Measurements from ENCODE around the gene AGER. TPM values are rescaled to one million over a fixed set of nuclear protein-coding genes. Genes with fewer than 3 reads are reported as not detected.
A peak's percentile ranks its signal among the peaks of the same experiment; 100 is the strongest.
"Not testable (repeated sequence)": the region's sequence is repeated elsewhere in the genome, so short reads cannot be mapped to it uniquely, and the experiment has no call there.

AGER gene
- total RNA-seq, 2 experiments from 2014 or later, result 9.6 to 11.5 TPM

DNA sequence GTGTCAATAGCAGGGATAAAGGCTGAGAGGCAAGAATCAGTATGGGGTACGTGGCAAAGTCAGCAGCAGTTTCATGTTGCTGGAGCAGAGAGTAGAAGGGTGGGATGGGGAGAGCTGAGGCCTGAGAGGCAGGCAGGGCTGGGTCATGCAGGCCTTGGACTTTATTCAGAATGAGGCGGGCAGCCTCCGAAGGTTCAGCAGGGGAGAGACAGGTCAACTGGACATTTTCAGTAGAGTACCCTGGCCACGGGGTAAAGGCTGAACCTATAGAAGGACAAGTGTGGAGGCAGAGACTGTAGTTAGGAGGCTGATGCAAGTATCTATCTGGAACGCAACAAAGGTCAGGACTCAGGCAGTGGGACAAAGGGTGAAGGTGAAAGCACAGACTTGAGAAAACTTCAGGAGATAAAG is 26.1 kb upstream of the AGER start:
- no peak overlapping the region for H3K27ac Mint-ChIP-seq
- H3K9me3 Mint-ChIP-seq, result no peaks in the 10 kb centered on the region
- H3K27me3 Mint-ChIP-seq, result no peaks in the 10 kb centered on the region
- no peak overlapping the region for H3K4me3 Mint-ChIP-seq
- no peaks in the 10 kb centered on the region for H3K36me3 Mint-ChIP-seq
- no peaks in the 10 kb centered on the region for H3K4me1 Mint-ChIP-seq
- DNase-seq, result no peak

DNA sequence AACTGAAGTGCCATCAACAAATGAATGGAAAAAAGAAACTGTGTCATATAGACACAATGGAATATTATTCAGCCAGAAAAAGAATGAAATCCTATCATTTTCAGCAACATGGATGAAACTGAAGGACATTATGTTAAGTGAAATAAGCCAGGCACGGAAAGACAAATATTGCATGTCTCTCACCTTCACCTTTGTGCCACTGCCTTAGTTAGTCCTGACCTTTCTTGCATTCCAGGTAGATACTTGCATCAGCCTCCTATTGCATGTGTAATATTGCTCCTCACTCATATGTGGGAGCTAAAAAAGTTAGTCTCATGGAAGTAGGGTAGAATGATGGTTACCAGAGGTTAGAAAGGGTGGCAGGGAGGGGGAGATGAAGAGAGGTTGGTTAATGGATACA is 24.9 kb upstream of the AGER start:
- DNase-seq, result no peak
- Mint-ChIP-seq H3K9me3 (no peaks in the 10 kb centered on the region), H3K27ac (no peak overlapping the region), H3K4me3 (no peak overlapping the region), H3K4me1 (no peaks in the 10 kb centered on the region), H3K27me3 (no peaks in the 10 kb centered on the region), H3K36me3 (no peaks in the 10 kb centered on the region)

DNA sequence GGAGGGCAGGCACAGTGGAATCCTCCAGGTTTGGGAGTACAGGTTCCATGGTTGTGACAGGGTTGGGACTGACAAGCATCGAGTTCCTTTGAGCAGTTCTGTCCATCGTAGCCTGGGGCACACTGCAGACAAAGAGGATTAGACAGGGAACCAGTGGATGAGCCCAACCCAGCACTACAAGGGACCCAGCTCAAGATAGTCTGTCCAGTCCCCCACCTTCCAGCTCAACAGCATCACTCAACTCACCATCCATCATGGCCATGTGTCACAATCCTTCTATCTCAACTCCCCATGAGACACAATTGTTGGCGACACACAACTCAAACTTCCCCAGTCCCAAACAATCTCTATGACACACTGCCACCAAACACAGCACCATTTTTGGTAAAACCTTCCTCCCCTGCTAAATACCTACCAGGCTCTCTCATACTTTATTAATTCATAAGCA is 20.2 kb upstream of the AGER start:
- no peaks in the 10 kb centered on the region for H3K27me3 Mint-ChIP-seq
- no peaks in the 10 kb centered on the region for H3K36me3 Mint-ChIP-seq
- no peak overlapping the region for H3K27ac Mint-ChIP-seq
- no peaks in the 10 kb centered on the region for H3K4me1 Mint-ChIP-seq
- H3K9me3 Mint-ChIP-seq, result no peaks in the 10 kb centered on the region
- DNase-seq, result no peak
- H3K4me3 Mint-ChIP-seq, result no peak overlapping the region

DNA sequence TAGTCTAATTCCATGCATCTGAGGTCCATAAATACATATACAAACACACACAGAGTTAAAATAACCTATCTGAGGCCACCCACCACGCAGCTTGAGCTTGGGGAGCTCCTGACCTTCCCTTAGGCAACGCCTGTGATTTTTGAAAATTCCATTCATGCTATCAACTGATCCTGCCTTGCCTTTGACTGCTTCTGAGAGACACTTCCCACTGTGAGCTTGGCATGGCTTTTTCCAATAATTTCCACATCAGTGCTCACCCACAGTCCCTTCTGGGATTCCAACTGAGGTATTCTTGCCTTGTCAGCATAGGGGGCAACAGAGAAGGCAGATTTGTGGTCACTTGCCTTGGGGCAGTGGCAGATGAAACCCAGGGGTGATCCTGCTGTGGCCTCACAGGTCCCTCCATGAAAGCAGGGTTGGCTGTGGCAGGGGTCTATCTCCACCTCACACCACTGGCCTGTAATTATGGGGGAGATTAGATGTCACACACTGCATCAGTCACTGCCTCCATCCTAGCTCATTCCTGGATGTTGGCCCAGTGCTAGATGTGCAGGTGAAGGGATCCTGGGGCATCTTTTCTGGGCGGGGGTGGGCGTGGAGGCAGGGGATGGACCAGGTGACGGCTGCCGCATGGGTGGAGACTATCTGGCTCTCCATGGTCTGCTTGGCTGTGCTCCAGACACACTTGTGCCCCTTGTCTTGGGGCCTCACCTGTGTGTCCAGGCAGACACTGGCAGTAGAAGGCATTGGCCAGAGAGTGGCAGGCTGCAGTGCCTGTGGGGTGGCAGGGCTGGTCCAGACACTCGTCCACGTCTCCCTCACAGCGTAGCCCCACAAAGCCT is 19.6 kb upstream of the AGER start:
- Mint-ChIP-seq H3K9me3 (no peaks in the 10 kb centered on the region), H3K4me3 (no peak overlapping the region), H3K27ac (no peak overlapping the region), H3K4me1 (no peaks in the 10 kb centered on the region), H3K27me3 (no peaks in the 10 kb centered on the region), H3K36me3 (no peaks in the 10 kb centered on the region)
- no peak for DNase-seq

DNA sequence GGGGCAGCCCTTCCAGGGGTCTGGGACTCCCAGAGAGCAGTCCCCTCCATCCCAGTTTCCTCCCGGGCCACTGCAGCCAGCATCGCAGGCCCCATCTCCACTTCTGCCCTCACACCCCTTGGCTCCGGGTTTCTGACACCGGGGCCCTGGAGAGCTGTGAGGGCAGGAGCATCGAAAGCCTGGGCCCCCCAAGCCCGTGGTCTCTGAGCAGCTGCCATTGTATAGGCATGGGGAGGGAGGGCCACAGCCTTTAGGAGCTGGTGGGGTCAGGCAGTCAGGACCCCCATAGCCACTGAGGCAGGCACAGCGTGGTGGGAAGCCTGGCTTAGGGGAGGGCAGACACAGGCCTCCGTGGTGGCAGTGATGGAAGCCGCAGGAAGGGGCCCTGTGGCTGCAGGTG is 18.1 kb upstream of the AGER start:
- no peaks in the 10 kb centered on the region for H3K9me3 Mint-ChIP-seq
- no peak overlapping the region for H3K4me3 Mint-ChIP-seq
- DNase-seq, result no peak
- H3K27me3 Mint-ChIP-seq, result no peaks in the 10 kb centered on the region
- no peaks in the 10 kb centered on the region for H3K36me3 Mint-ChIP-seq
- H3K27ac Mint-ChIP-seq, result no peak overlapping the region
- H3K4me1 Mint-ChIP-seq, result no peaks in the 10 kb centered on the region

DNA sequence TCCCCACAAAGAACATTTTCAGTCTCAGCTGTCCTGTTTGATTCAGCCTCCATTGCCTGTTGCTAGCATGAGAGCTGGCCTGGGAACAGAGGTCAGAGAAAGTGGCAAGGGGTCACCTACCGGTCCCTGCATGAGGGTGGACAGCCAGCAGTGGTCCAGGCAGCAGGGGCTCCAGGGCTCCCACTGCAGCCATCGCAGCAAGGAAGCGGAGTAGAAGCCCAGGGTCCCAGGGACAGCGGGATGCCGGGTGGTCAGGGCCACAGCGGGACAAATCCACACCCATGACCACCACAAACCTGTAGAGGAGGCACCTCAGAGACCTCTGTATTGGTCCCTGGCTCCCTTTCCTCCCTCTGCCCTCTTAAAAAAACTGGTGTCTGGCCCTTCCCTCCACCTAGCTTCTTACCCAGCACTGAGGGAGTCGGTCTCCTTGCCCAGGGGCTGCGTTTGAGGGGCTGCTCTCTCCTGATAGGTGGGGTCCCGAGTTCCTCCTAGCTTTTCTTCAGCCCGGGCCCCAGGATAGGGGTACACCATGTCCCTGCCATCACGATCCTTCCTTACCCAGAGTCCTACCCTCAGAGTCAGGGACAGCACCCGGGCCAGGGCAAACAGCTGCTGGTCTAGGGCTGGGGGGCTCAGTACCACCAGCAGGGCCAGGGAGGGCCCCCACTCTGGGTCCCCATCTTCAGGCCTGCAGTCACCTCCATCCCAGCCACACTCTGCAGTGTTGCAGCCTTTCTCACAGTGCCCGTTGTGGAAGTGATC is 16.8 kb upstream of the AGER start:
- Mint-ChIP-seq H3K9me3 (no peaks in the 10 kb centered on the region), H3K27me3 (no peaks in the 10 kb centered on the region), H3K36me3 (no peaks in the 10 kb centered on the region), H3K4me3 (no peak overlapping the region), H3K4me1 (peaks cover 5% of the 10 kb centered on the region), H3K27ac (no peak overlapping the region)
- DNase-seq, result no peak

DNA sequence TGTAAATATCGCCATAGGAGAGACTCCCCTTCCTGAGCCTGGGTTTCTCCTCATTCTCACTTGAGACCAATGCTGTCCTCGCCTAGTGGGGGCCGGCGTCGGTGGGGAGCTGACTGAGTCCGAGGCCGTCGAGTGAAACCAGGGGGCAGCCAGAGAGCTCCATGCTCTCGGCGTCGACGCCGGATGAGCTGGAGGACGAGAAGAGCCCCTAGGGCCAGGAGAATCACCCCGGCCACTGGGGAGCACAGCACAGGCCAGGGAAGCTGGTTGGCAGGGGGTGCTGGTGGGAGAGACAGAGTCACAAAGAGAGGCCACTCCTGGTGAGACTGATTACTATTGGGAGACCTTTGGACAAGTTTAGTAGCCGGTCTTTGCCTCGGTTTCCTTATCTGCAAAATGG is 14.8 kb upstream of the AGER start:
- Mint-ChIP-seq H3K27me3 (no peaks in the 10 kb centered on the region), H3K4me1 (peaks cover 18% of the 10 kb centered on the region), H3K4me3 (no peak overlapping the region)

DNA sequence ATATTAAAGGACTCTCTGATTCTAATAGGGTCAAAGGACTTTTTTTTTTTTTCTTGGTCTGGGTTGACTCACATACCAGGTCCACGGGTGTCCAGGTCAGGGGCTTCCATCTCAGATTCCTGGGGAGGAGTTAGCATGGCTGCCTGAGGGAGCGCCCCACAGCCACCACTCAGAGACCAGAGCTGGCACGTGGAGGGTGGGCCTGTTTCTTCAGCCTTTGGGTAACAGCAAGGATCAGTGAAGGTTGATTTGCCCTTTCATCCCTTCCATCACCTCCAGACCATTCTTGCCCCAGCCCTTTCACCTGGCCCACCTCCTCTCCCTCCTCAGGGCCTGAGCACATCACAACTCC is 14.3 kb upstream of the AGER start:
- Mint-ChIP-seq H3K4me3 (no peak overlapping the region), H3K9me3 (no peaks in the 10 kb centered on the region), H3K27me3 (no peaks in the 10 kb centered on the region), H3K27ac (no peak overlapping the region), H3K36me3 (peaks cover 2% of the 10 kb centered on the region), H3K4me1 (peaks cover 24% of the 10 kb centered on the region)
- DNase-seq, result no peak

More for the DNA sequence above, 14.8 kb upstream of the AGER start:
- peaks cover 2% of the 10 kb centered on the region for H3K36me3 Mint-ChIP-seq
- H3K9me3 Mint-ChIP-seq, result no peaks in the 10 kb centered on the region
- no peak for DNase-seq
- no peak overlapping the region for H3K27ac Mint-ChIP-seq

DNA sequence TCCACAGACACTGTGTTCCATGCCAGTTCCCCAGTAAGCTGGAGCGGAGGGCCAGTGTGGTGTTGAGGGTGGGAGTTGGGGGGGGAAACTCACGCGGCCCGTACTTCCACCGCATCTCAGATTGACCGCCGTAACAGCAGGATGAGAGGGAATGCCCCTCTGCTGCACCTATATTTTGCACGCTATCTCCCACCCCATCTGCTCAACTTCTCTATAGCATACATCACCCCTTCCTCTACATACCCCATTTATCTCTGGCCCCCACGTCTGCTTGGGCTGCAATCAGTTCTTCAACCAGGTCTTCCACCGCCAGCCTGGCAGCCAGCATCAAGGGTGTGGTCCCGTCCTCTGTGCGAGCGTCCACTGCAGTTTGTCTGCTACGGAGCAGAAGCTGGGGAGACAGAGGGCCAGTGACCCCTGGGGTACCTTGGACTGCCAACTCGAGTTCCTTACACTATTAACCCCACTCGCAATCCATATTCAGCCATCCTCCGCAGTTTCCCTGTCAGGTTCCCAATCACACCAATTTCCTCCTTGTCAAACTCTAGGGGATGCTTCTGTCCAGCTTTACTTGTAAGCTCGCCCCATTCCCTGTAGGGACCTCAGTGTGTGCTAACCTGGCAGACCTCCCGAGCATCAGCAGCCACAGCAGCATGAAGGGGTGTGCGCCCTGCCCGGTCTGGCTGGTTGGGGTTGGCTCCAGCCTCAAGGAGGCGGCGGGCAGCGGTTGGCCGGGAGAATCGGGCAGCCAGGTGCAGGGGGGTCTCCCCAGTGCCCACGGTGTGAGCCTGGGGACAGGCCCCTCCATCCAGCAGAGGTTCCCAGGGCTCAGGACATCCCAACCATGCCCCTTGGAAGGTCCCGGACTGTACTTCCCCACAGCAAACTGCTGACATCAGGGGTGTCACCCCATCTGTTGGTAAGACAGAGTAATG is 12.9 kb upstream of the AGER start:
- DNase-seq, result no peak
- H3K9me3 Mint-ChIP-seq, result no peaks in the 10 kb centered on the region
- peaks cover 3% of the 10 kb centered on the region for H3K36me3 Mint-ChIP-seq
- peak overlapping the region; percentile 96 for H3K4me3 Mint-ChIP-seq
- peak overlapping the region; percentile 99 for H3K27ac Mint-ChIP-seq
- H3K4me1 Mint-ChIP-seq, result peaks cover 31% of the 10 kb centered on the region
- no peaks in the 10 kb centered on the region for H3K27me3 Mint-ChIP-seq

DNA sequence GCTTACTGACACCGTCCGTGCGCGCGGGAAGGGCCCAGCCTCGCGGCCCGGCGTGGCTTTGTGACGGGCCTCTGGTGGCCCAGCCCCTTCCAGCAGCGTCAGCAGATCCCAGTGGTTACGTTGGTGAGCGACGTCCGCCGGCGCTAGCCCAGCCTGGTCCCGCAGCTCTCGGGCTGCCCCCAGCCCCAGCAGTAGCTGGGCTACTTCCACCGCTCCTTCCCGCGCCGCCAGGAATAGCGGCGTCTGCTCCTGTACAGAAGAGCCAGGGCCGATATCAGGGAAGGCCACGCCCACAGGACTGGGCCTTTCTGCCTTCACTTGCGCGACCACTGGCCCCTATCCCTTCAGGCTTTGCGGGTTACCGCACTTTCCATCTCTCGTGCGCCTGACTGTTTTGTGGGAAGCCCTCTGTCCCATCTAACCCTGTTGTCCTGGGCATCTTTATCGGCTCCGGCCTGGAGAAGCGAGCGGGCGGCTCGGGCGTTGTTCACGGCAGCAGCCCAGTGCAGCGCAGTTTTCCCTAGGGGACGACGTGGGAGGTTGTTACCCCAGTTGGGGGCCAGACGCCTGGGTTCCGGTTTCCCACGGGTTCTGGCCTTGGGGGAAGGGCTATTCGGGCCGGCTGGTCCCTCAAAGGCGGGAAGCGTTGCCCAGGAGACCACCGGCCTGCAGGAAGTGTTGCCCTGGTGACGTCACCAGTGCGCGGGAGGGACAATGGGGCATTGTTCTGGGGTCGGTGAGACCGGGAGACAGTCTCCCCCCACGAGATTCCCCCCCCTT is 12.0 kb upstream of the AGER start:
- DNase-seq, result peak; percentile 78
- Mint-ChIP-seq H3K36me3 (peaks cover 6% of the 10 kb centered on the region), H3K27me3 (no peaks in the 10 kb centered on the region), H3K27ac (peak overlapping the region; percentile 99), H3K9me3 (no peaks in the 10 kb centered on the region), H3K4me3 (peak overlapping the region; percentile 96), H3K4me1 (peaks cover 31% of the 10 kb centered on the region)

DNA sequence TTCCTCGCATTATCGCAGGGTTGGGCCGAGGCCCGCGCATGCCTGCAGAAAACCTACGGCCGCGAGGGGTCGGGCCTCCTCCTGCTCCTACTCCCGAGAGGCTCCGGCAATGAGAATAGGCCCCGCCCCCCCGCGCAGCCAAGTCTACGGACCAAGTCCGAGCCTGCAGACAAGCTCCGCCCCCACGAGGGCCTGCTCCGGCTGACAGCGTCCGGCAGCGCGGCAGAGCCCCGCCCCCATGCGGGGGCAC is 11.5 kb upstream of the AGER start:
- Mint-ChIP-seq H3K36me3 (peaks cover 8% of the 10 kb centered on the region), H3K4me3 (peak overlapping the region; percentile 96), H3K9me3 (no peaks in the 10 kb centered on the region), H3K27ac (peak overlapping the region; percentile 99), H3K4me1 (peaks cover 33% of the 10 kb centered on the region), H3K27me3 (no peaks in the 10 kb centered on the region)
- DNase-seq, result peak; percentile 100

DNA sequence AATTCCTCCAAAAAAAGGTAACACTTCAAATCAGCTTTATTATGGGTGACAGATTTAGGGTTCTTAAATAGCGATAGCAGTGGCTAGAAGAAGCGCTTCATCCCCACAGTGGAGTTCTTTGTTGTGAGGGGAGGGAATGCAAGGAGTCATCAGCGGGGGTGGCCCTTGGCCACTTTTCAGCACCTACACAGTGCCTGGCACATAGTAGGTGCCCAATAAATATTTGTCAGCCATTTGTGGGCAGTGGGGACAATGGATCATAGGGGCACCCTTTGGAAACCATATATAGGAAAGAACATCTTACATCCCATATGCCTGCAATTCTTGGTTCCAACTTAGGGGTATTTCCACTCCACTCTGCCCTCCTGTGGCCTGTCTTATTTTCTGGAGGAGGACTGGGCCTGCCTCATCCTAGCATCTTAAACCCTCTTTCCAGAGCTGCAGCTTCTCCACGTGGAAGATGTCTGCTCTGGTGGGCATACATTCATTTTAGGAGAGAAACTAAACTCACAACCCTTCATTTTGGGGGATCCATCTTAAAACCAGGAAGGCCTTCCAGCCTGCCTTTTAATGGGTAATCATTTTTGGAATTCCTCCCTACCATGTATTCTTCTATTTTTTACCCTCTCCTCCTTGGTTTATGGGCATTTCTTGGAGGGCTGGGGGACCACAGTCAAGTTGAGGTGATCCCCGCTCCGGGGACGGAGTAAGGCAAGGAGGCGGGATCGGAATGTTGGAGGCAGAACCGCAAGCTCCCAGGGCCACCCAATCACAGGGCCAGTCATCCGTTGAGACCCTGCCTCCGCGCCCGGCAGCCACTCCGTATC is 11.0 kb upstream of the AGER start:
- peaks cover 8% of the 10 kb centered on the region for H3K36me3 Mint-ChIP-seq
- peak overlapping the region; percentile 91 for H3K4me3 Mint-ChIP-seq
- H3K27ac Mint-ChIP-seq, result peak overlapping the region; percentile 94
- H3K4me1 Mint-ChIP-seq, result peaks cover 33% of the 10 kb centered on the region
- no peak for DNase-seq
- no peaks in the 10 kb centered on the region for H3K27me3 Mint-ChIP-seq
- H3K9me3 Mint-ChIP-seq, result no peaks in the 10 kb centered on the region

DNA sequence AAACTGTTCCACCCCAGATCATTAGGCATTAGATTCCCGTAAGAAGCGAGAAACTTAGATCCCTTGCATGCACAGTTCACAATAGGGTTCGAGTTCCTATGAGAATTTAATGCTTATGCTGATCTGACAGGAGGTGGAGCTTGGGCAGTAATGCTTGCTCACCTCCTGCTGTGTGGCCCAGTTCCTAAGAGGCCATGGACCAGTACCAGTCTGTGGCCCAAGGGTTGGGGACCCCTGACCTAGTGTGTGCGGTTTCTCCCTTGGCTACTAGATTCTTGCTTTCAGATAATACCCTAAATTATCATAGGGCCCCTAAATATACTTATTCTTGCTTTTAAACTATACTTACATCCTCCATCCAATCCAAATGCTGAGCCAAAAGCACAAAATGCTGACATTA is 10.3 kb upstream of the AGER start:
- Mint-ChIP-seq H3K4me1 (peaks cover 33% of the 10 kb centered on the region), H3K9me3 (no peaks in the 10 kb centered on the region), H3K27ac (peak overlapping the region; percentile 94), H3K36me3 (peaks cover 9% of the 10 kb centered on the region), H3K4me3 (peak overlapping the region; percentile 91), H3K27me3 (no peaks in the 10 kb centered on the region)
- DNase-seq, result no peak

DNA sequence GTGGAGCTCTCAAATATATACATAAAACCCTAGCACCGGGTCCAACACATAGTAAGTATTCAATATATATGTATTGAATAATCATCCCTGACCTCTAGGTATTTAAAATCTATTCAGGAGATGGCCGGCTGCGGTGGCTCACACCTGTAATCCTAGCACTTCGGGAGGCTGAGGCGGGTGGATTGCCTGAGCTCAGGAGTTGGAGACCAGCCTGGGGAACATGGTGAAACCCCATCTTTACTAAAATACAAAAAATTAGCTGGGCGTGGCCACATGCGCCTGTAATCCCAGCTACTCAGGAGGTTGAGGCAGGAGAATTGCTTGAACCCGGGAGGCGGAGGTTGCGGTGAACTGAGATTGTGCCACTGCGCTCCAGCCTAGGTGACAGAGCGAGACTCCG is 9.0 kb upstream of the AGER start:
- not testable (repeated sequence) for H3K27me3 Mint-ChIP-seq, H3K9me3 Mint-ChIP-seq, DNase-seq
- peaks cover 41% of the 10 kb centered on the region for H3K4me1 Mint-ChIP-seq
- H3K27ac Mint-ChIP-seq, result peak overlapping the region; percentile 93
- peaks cover 22% of the 10 kb centered on the region for H3K36me3 Mint-ChIP-seq
- peak overlapping the region; percentile 92 for H3K4me3 Mint-ChIP-seq

Data from activated naive CD8-positive, alpha-beta T cell treated with anti-CD3 and anti-CD28 coated beads for 36 hours (primary cell).